SK-N-MC (cell line): ENCODE measurements around the gene SRCIN1.
A peak's percentile ranks its signal among the peaks of the same experiment; 100 is the strongest.
"Not testable (repeated sequence)": the region's sequence is repeated elsewhere in the genome, so short reads cannot be mapped to it uniquely, and the experiment has no call there.

Experiments
- DNase-seq: peaks from one replicate; pipeline ENCODE4 v3.0.0-alpha.2; 2011; ENCODE audit warnings: low read depth, low spot score
- H3K27ac ChIP-seq: fragments of 200-600 bp; sonication (generic); 2 replicates; pipeline ENCODE4 v1.5.1; 2016; ENCODE audit warnings: mixed run types
- H3K36me3 ChIP-seq: fragments of 200-600 bp; sonication (generic); 2 replicates; pipeline ENCODE4 v1.6.1; 2017; ENCODE audit warnings: antibody characterized with exemption, low read length, mixed read lengths; ENCODE audit not compliant: insufficient read depth
- H3K4me3 ChIP-seq: fragments of 200-600 bp; sonication (generic); 2 replicates; pipeline ENCODE4 v1.5.1; 2016
- H3K9ac ChIP-seq: fragments of 200-600 bp; sonication (generic); 2 replicates; pipeline ENCODE4 v1.8.0; 2017; ENCODE audit warnings: mixed run types, mixed read lengths; ENCODE audit not compliant: insufficient read length
- H3K9me3 ChIP-seq: fragments of 200-600 bp; sonication (generic); 2 replicates; pipeline ENCODE4 v1.6.1; 2017; ENCODE audit warnings: low read depth, mild to moderate bottlenecking, antibody characterized with exemption, low read length, moderate library complexity, mixed read lengths
- EZH2 ChIP-seq: fragments of 200-600 bp; sonication (generic); IDR thresholded peaks from one replicate; pipeline ENCODE4 v1.6.1; 2017; ENCODE audit warnings: antibody characterized with exemption
- FOXP2 ChIP-seq: optimal IDR thresholded peaks from 2 replicates; pipeline ENCODE3; 2011; ENCODE audit warnings: mild to moderate bottlenecking, moderate library complexity; ENCODE audit not compliant: insufficient read depth; ENCODE audit errors: extremely low read length, control extremely low read depth
- POLR2AphosphoS5 ChIP-seq: IDR thresholded peaks from 2 replicates; pipeline ENCODE4 v1.6.1; 2012; ENCODE audit warnings: mild to moderate bottlenecking, low read depth, low read length, borderline replicate concordance

Gene SRCIN1

DNA sequence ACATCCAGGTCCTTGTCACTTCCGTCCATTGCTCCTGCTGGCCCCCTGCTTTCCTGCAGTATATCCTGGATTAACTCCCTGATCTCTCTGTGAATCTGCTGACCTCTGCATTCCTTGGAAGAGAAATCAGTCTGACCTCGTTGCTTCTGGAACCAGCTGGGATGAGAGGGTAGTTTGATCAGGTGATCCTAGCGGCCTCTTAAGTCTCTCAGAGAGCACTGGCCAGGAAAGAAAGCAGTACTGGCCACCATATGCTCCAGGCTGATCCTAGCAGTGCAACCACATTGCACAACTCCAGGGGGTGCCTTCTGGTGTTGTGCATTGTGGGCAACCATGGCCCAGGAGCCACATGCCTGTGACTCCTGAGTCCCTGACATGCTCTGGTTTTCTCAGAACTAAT lies 98.3 kb downstream of the SRCIN1 start:
- H3K27ac ChIP-seq: no peak overlapping the region
- H3K4me3 ChIP-seq: no peak overlapping the region
- DNase-seq: no peak
- no peak overlapping the region for H3K9ac ChIP-seq
- TF ChIP-seq FOXP2 (no peak), POLR2AphosphoS5 (no peak), EZH2 (no peak)
- H3K9me3 ChIP-seq: no peaks in the 10 kb centered on the region
- H3K36me3 ChIP-seq: no peaks in the 10 kb centered on the region; the same call in 1 of the 2 replicates

DNA sequence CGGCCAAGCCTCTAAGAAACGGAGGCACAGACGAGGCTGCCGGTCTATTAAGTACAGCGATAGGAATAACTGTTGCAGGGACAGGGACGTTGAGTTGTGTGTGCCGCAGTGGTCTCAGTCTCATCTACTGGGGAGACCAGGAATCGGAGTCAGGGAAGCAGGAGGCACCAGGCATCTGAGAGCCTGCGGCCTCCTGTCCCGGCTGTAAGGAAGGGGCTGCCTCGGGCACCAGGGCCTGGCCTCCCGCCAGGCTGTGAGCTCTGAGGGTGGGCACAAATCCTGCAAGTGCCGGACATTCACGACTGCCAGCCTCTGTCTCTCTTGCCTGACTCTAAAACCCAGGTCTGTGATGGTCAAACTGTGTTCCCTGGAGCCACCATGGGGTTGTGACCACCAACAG lies 101.5 kb downstream of the SRCIN1 start:
- DNase-seq: no peak
- H3K36me3 ChIP-seq: peaks cover 5% of the 10 kb centered on the region; the same call in 1 of the 2 replicates

DNA sequence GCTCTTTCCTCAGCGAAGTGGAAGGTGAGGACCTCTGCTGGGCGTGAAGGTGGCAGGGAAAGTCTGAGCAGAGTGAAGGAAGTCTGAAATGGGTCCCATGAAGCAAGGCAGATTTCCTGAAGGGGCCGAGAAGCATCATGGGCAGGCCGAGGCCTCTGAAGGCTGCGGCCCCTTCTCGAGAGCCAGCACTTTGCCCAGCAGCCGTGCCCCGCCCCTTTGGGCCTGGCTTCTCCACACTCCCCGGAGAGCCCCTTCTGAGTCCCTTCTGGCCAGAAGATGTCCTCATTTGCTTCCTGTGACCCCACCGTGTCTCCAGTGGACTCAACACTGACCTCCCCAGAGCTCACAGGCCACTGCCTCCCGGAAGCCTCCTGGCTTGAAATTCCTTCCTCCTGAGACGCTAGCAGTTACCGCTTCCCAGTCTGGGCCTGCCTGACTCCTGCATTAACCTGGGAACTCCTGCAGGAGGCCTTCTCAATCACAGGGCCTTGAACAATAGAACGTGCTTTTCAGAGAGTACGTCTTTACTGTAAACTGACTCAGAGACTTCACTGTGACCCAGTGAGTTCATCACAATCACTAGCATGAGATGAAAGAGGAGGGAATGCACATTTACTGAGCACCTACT lies 102.4 kb downstream of the SRCIN1 start:
- H3K36me3 ChIP-seq, H3K27ac ChIP-seq: not testable (repeated sequence)

More for the DNA sequence above, 101.5 kb downstream of the SRCIN1 start:
- no peak for TF ChIP-seq POLR2AphosphoS5
- TF ChIP-seq EZH2: no peak
- TF ChIP-seq FOXP2: no peak
- Histone ChIP-seq H3K9me3 (no peaks in the 10 kb centered on the region), H3K4me3 (no peak overlapping the region), H3K27ac (no peak overlapping the region), H3K9ac (no peak overlapping the region)

DNA sequence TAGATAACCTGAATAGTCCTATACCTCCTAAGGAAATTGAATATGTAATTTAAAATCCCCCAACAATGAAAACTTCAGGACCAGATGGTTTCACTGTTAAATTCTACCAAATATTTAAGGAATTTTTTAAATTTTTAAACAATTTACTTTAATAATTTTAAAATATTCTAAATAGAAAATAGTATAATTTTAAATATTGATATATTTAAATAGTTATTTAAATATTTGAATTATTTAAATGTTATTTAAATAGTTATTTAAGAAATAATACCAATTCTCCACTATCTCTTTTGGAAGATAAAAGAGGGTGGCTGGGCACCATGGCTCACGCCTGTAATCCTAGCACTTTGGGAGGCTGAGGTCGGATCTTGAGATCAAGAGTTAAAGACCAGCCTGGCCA lies 104.0 kb downstream of the SRCIN1 start:
- H3K36me3 ChIP-seq, H3K9ac ChIP-seq, DNase-seq, H3K9me3 ChIP-seq, H3K27ac ChIP-seq, H3K4me3 ChIP-seq: not testable (repeated sequence)

More for the DNA sequence above, 102.4 kb downstream of the SRCIN1 start:
- not testable (repeated sequence) for H3K9ac ChIP-seq, DNase-seq, H3K9me3 ChIP-seq, H3K4me3 ChIP-seq

DNA sequence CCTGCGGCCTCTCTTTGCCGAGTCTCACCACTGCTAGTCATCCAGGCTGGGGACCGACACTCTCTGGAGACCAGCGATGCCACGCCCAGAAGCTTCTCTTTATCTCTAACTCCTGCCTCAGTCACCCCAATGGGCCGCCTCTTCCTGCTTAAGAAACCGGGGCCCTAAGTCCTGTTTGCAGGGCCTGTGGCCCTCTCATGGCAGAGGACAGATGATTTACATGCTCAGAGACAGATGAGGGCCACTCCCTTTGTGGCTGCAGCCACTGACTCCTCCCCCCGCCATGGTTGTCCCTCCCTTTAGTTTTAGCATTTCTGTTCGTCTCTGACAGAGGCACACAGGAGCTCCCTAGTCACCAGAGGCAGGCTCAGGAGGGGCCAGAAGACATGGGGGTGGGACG lies 106.5 kb downstream of the SRCIN1 start:
- H3K4me3 ChIP-seq, H3K27ac ChIP-seq, H3K36me3 ChIP-seq, DNase-seq, H3K9ac ChIP-seq, H3K9me3 ChIP-seq: not testable (repeated sequence)

DNA sequence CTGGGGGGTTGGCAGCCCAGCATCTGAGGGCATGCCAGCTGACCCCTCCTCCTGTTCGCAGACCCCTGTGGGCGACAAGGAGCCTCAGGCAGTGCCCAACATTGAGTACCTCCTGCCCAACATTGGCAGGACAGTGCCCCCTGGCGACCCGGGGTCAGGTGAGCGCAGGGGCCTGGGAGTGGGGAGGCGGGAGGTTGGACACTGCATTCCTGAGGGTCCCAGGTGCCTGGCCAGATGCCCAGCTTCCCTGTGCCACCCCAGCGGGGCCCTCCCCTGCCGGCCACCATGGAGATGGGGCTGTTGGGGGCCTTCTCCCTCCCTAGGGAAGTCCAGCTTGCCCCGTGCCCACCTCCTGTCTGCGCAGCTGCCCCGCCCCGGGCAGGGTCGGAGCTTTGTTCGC lies 107.4 kb downstream of the SRCIN1 start:
- no peak for DNase-seq

DNA sequence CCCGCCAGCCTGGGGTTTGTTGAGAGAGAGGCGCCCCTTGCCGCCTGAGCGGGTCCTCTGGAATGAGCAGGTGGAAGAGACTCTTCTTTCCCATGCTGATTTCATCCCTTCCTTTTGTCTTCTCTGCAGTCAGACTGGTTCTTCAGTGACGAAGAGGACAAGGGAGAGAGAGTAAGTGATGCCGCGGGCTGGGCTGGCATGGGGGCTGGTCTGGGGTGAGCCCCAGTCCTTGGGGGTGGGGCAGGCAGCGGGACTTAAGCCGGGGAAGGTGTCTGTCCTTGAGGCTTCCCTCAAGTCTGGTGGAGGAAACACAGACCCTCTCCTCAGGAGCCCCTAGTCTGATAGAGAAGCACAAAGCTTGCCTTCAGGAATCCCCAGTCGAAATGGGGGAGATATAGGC lies 108.1 kb downstream of the SRCIN1 start:
- not testable (repeated sequence) for DNase-seq, H3K27ac ChIP-seq, H3K9ac ChIP-seq, H3K4me3 ChIP-seq, H3K9me3 ChIP-seq
- peaks cover 21% of the 10 kb centered on the region; the same call in 1 of the 2 replicates for H3K36me3 ChIP-seq

More for the DNA sequence above, 107.4 kb downstream of the SRCIN1 start:
- H3K9ac ChIP-seq: no peak overlapping the region
- no peak overlapping the region for H3K4me3 ChIP-seq
- H3K36me3 ChIP-seq: peaks cover 15% of the 10 kb centered on the region; the same call in 1 of the 2 replicates
- no peak overlapping the region for H3K27ac ChIP-seq
- H3K9me3 ChIP-seq: no peaks in the 10 kb centered on the region
- no peak for TF ChIP-seq FOXP2
- no peak for TF ChIP-seq POLR2AphosphoS5
- TF ChIP-seq EZH2: no peak

DNA sequence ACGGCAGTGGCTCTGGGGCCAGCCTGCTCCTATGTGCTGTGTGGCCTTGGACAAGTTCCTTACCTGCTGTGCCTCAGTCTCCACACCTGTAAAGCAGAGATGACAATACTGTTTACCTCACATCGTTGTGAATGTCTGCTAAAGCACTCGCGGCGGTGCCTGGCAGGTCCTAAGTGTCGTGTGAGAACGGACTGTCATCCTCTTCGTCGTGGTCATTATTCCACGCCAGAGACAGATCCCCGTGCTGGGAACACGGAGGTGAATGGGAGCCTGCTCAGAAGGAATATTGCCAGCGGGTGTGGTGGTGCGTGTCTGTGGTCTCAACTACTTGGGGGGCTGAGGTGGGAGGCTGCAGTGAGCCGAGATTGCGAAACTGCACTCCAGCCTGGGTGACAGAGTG lies 111.6 kb downstream of the SRCIN1 start:
- H3K36me3 ChIP-seq: peaks cover 20% of the 10 kb centered on the region; the same call in 1 of the 2 replicates
- not testable (repeated sequence) for H3K27ac ChIP-seq, DNase-seq, H3K9me3 ChIP-seq, H3K4me3 ChIP-seq, H3K9ac ChIP-seq

DNA sequence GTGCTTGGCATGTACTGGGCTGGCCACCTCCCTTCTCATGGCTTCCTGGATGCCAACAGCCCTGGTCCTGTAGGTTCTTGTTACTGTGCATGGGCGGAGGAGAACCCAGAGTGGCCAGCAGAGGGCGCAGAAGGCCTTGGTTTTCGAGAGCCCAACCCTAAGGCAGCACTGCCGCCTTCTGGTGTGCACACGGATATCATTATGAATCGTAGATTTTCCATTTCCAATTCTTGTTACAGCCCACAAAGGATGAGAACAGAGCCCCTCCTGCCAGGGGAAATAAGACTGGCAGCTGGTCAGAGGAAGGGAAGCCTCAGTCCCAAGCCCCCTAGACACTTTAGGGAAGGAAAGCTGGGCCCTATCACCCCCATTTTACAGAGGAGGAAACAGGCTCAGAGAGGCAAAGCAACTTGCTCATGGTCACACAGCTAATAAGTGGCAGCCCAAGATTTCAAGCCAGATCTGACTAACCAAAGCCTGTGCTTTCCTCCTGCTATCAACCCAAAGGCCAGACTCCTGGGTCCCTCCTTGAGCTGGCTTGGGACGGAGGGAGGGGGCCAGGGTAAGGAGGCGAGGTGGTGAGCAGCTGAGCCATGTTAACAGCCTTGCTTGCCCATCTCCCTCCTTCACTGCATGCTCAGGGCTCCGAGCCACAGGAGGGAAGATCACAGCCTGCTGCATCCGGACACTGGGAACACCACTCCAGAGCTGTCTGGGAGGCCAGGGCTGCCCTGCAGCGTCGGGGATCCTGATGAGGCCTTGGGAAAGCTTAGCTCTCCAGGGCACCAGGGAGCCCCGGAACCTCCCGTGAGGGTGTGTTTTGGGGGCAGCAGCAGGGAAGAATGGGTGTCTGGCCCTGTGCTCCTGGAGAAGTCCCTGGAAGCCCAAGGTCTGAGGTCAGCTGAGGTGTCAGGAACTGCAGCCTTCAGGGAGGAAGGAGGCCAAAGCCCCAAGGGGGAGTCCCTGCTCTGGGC lies 113.4 kb downstream of the SRCIN1 start:
- H3K4me3 ChIP-seq, H3K9me3 ChIP-seq, H3K9ac ChIP-seq, H3K27ac ChIP-seq: not testable (repeated sequence)
- DNase-seq: peak; percentile 44
- peaks cover 20% of the 10 kb centered on the region; the same call in 1 of the 2 replicates for H3K36me3 ChIP-seq

DNA sequence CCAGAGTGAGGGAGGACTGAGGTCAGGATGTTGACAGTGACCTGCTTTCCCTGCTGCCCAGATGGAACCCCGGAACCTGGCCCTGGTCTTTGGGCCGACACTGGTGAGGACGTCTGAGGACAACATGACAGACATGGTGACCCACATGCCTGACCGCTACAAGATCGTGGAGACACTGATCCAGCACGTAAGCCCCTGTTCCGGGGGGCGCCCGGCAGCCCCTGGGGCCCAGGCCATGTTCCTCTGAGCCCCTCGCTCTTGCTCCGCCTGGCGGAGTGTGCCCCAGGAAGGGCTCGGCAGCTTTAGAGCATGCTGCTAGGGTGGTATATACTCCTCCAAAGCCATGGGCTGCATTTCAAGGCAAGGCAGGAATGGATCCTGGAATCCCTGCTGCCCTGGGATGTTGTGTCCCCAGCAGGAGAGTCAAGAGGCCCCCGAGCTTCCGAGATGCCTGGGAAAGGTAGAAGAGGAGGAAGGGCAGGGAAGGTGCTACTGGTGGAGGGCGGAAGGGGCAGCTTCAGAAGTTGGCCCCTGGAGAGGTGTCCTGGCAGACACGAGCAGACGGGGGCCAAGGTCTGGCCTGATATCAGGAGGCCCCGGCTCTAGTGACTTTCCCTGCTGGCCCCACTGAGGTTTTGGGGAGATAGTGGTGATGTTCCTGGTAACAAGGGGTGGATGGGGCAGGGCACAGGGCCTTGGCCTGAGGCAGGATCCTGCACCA lies 114.2 kb downstream of the SRCIN1 start:
- not testable (repeated sequence) for H3K9me3 ChIP-seq, H3K27ac ChIP-seq, H3K4me3 ChIP-seq, H3K9ac ChIP-seq, DNase-seq
- H3K36me3 ChIP-seq: peaks cover 23% of the 10 kb centered on the region; the same call in 1 of the 2 replicates

DNA sequence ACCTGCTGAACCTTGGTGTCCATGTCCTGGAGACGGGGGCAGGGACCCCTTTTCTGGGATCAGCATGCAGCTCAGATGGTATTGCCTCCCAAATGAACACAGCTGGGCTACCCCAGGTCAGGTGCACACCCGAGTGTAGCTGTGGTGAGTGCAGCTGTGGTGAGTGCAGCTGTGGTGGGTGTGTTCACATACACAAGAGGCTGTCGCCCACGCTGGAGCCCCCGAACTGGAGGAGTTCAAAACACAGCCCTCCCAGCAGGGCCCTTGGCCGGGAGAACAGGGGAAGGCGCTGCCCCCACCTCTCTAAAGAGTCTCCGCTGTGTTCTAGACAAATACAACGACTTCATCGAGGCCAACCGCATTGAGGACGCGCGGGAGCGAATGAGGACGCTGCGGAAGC lies 116.0 kb downstream of the SRCIN1 start:
- not testable (repeated sequence) for H3K9ac ChIP-seq, H3K9me3 ChIP-seq, H3K4me3 ChIP-seq, DNase-seq, H3K27ac ChIP-seq
- peaks cover 23% of the 10 kb centered on the region; the same call in 1 of the 2 replicates for H3K36me3 ChIP-seq

DNA sequence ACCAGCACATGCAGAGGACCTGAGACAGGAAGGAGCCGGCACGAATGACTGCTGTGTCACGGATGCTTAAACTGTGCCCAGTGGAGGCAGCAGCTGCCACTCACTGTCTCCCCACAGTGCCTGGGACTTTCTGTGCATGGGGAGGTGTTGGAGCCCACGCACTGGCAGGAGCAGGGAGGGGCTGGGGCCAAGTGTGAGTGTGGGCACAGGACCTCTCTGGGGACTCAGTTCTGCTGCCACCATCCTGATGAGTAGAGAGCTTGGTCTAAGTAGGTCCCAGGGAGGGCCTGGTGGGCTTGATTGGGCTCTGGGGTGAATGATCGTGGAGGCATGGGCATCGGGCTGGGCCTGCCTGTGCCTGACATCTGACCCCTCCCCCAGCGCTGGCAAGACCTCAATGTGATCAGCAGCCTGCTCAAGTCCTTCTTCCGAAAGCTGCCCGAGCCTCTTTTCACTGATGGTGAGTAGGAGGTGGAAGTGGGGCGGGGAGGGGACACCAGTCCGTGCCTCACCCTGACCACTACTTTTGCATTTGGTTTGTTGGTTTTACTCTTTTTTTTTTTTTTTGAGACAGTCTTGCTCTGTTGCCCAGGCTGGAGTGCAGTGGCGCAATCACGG lies 120.0 kb downstream of the SRCIN1 start:
- not testable (repeated sequence) for H3K9me3 ChIP-seq, H3K27ac ChIP-seq, H3K9ac ChIP-seq, H3K4me3 ChIP-seq, DNase-seq, H3K36me3 ChIP-seq
